ENCODE results near the gene FAM124B. TPM values are rescaled to one million over a fixed set of nuclear protein-coding genes. Genes with fewer than 3 reads are reported as not detected.

FAM124B gene
- total RNA-seq, 1 donor from 2014 or later = not detected

GRCh38 chr2:224360801-224361251 lies 41.1 kb downstream of the FAM124B start:
- TF ChIP-seq, protein P1, sequence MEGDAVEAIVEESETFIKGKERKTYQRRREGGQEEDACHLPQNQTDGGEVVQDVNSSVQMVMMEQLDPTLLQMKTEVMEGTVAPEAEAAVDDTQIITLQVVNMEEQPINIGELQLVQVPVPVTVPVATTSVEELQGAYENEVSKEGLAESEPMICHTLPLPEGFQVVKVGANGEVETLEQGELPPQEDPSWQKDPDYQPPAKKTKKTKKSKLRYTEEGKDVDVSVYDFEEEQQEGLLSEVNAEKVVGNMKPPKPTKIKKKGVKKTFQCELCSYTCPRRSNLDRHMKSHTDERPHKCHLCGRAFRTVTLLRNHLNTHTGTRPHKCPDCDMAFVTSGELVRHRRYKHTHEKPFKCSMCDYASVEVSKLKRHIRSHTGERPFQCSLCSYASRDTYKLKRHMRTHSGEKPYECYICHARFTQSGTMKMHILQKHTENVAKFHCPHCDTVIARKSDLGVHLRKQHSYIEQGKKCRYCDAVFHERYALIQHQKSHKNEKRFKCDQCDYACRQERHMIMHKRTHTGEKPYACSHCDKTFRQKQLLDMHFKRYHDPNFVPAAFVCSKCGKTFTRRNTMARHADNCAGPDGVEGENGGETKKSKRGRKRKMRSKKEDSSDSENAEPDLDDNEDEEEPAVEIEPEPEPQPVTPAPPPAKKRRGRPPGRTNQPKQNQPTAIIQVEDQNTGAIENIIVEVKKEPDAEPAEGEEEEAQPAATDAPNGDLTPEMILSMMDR (IDR thresholded peaks at IDR 0.05; ENCODE audit: insufficient read depth, low read length, poor library complexity, severe bottlenecking) = no peak
- Histone ChIP-seq H3K4me3 (ENCODE audit: low read depth, low read length) (no peak overlapping the region), H3K27me3 (ENCODE audit: control insufficient read depth, insufficient read depth, low read length) (no peaks in the 10 kb centered on the region), H3K36me3 (ENCODE audit: control insufficient read depth, insufficient read depth, low read length) (no peaks in the 10 kb centered on the region)
- DNase-seq (ENCODE audit: low read depth) = no peak

- peaks cover 2% of the 10 kb centered on the region for H3K27me3 ChIP-seq (ENCODE audit: control insufficient read depth, insufficient read depth, low read length)
- TF ChIP-seq, protein P1 (IDR thresholded peaks at IDR 0.05; ENCODE audit: insufficient read depth, low read length, poor library complexity, severe bottlenecking) = peak; percentile 17
Observed at GRCh38 chr2:224359569-224359968, 42.3 kb downstream of the FAM124B start.

DNA sequence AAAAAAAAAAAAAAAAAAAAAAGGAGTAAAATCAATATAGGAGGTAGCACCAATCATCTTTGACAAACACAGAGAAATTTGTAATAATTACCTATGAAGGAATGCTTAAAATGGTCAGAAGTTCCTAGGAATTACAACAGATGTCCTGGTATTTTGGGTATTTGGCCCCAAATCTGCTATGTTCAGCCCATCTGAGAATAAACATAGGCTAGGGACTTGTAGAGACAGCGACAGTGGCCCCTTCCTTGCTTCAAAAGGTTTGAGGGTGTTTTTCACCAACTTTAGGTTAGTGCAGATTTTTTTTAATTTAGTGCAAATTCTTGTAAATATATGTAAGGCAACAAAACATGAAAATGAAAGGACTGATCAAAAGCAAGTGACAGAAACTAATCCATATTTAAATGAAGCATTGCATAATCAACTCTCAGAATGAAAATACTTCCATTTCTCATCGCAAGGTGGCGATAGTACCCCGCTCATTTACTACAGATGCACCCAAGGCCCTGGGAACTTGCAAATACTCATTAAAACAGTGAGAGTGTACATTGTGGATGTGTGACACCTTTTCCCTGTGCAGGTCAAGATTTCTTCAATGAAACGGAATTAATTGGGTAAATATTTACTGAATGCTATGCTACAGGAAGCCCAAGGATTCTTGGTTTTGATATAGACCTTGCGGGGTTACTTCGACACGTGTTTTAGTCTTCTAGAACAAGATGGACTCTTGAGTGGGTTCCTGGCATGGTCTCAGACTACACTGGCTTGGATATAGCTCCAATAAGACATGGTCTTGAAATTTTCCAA lies 44.6 kb downstream of the FAM124B start:
- TF ChIP-seq, protein P1 (IDR thresholded peaks at IDR 0.05; ENCODE audit: insufficient read depth, low read length, poor library complexity, severe bottlenecking) = peak; percentile 57

More at GRCh38 chr2:224359569-224359968, 42.3 kb downstream of the FAM124B start:
- no peaks in the 10 kb centered on the region for H3K36me3 ChIP-seq (ENCODE audit: control insufficient read depth, insufficient read depth, low read length)
- no peak overlapping the region for H3K4me3 ChIP-seq (ENCODE audit: low read depth, low read length)
- DNase-seq (ENCODE audit: low read depth) = no peak

GRCh38 chr2:224354632-224355211 lies 47.2 kb downstream of the FAM124B start:
- DNase-seq (ENCODE audit: low read depth) = no peak
- TF ChIP-seq, protein P1 (IDR thresholded peaks at IDR 0.05; ENCODE audit: insufficient read depth, low read length, poor library complexity, severe bottlenecking) = no peak
- H3K4me3 ChIP-seq (ENCODE audit: low read depth, low read length) = no peak overlapping the region
- peaks cover 2% of the 10 kb centered on the region for H3K27me3 ChIP-seq (ENCODE audit: control insufficient read depth, insufficient read depth, low read length)
- H3K36me3 ChIP-seq (ENCODE audit: control insufficient read depth, insufficient read depth, low read length) = no peaks in the 10 kb centered on the region

More for the DNA sequence above, 44.6 kb downstream of the FAM124B start:
- Histone ChIP-seq H3K27me3 (ENCODE audit: control insufficient read depth, insufficient read depth, low read length) (peaks cover 2% of the 10 kb centered on the region), H3K36me3 (ENCODE audit: control insufficient read depth, insufficient read depth, low read length) (no peaks in the 10 kb centered on the region), H3K4me3 (ENCODE audit: low read depth, low read length) (no peak overlapping the region)
- DNase-seq (ENCODE audit: low read depth) = no peak

DNA sequence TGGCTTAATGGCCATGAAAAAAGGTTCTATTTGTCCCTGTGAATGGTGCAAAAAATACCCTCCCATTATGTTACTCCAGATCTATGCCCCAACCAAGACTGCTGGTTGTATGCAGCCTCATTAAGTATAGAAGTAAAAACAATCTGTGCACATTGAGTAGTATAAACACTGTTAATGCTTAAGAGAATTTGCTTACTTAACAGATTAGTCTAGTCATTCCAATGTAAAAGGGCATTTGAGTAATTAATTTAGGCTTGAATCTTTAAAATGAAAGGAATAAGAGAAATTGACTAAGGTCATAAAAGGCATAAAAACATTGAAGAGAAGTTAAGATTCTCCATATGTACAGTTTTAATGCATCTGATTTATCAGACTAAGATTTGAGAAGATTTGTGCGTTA lies 51.2 kb downstream of the FAM124B start:
- TF ChIP-seq, protein P1 (IDR thresholded peaks at IDR 0.05; ENCODE audit: insufficient read depth, low read length, poor library complexity, severe bottlenecking) = no peak
- H3K4me3 ChIP-seq (ENCODE audit: low read depth, low read length) = no peak overlapping the region

More for the DNA sequence above, 51.2 kb downstream of the FAM124B start:
- H3K27me3 ChIP-seq (ENCODE audit: control insufficient read depth, insufficient read depth, low read length) = peaks cover 2% of the 10 kb centered on the region
- no peak for DNase-seq (ENCODE audit: low read depth)
- H3K36me3 ChIP-seq (ENCODE audit: control insufficient read depth, insufficient read depth, low read length) = no peaks in the 10 kb centered on the region
